Endodermal cell (in vitro differentiated cells): ENCODE data around the gene NTSR2. TPM values are rescaled to one million over a fixed set of nuclear protein-coding genes. Genes with fewer than 3 reads are reported as not detected.

Experiments
- DNase-seq: peaks from one replicate; pipeline ENCODE4 v3.0.0-alpha.2; 2017
- H3K27ac ChIP-seq: 2 replicates; pipeline ENCODE4 v1.5.1; 2013; ENCODE audit warnings: mild to moderate bottlenecking, low read depth, low read length, moderate library complexity
- H3K27me3 ChIP-seq: 2 replicates; pipeline ENCODE4 v1.6.1; 2013; ENCODE audit warnings: mild to moderate bottlenecking, low read length, moderate library complexity; ENCODE audit not compliant: insufficient read depth, control insufficient read depth, poor library complexity, severe bottlenecking
- H3K36me3 ChIP-seq: 2 replicates; pipeline ENCODE4 v1.7.0; 2013; ENCODE audit warnings: mild to moderate bottlenecking, low read length, moderate library complexity; ENCODE audit not compliant: control insufficient read depth, insufficient read depth
- H3K4me1 ChIP-seq: one replicate; pipeline ENCODE4 v1.7.0; 2013; ENCODE audit warnings: low read length; ENCODE audit not compliant: control insufficient read depth, insufficient read depth
- H3K4me3 ChIP-seq: 2 replicates; pipeline ENCODE4 v1.5.1; 2013; ENCODE audit warnings: mild to moderate bottlenecking, low read length, moderate library complexity
- H3K9ac ChIP-seq: 2 replicates; pipeline ENCODE4 v1.6.1; 2013; ENCODE audit warnings: mild to moderate bottlenecking, low read length, moderate library complexity; ENCODE audit not compliant: poor library complexity, severe bottlenecking; ENCODE audit errors: extremely low read depth
- H3K9me3 ChIP-seq: 2 replicates; pipeline ENCODE4 v1.6.1; 2013; ENCODE audit warnings: mild to moderate bottlenecking, low read length, moderate library complexity; ENCODE audit not compliant: control insufficient read depth
- H3K27ac Mint-ChIP-seq: 2 replicates; pipeline ENCODE4 v1.8.0; 2020; ENCODE audit warnings: mixed read lengths
- H3K27me3 Mint-ChIP-seq: 2 replicates; pipeline ENCODE4 v1.8.0; 2021; ENCODE audit warnings: mild to moderate bottlenecking, mixed read lengths; ENCODE audit not compliant: insufficient read depth
- H3K36me3 Mint-ChIP-seq: 2 replicates; pipeline ENCODE4 v1.8.0; 2020; ENCODE audit warnings: low read depth, mixed read lengths
- H3K4me1 Mint-ChIP-seq: 2 replicates; pipeline ENCODE4 v1.8.0; 2020; ENCODE audit warnings: mixed read lengths
- H3K4me3 Mint-ChIP-seq: 2 replicates; pipeline ENCODE4 v1.8.0; 2020; ENCODE audit warnings: mild to moderate bottlenecking, moderate library complexity, mixed read lengths
- H3K9me3 Mint-ChIP-seq: 2 replicates; pipeline ENCODE4 v1.8.0; 2020; ENCODE audit warnings: mild to moderate bottlenecking, mixed read lengths
- CTCF ChIP-seq: fragments of 200-600 bp; sonication (generic); conservative IDR thresholded peaks from 2 replicates; pipeline ENCODE4 v1.5.0; 2021; ENCODE audit warnings: antibody characterized with exemption, mild to moderate bottlenecking
- WGBS, 2 experiments: methylation state at CpG; one replicate each; pipeline versions ENCODE4 v1.1.5 to v1.1.7; 2013; ENCODE audit warnings: missing lambda C conversion rate in 2 of 2, mixed read lengths in 1 of 2; ENCODE audit not compliant: insufficient coverage in 1 of 2, insufficient read length in 1 of 2; 5-methylcytosine and 5-hydroxymethylcytosine counted together
- total RNA-seq, 2 donors: library from RNA; stranded (reverse); fragmentation: NEBNext Ultra II Directional in 1 of 2; extraction: Animal tissue kit (Norgen Biotek cat#: 25700) in 1 of 2; gene quantifications; 2 replicates in 1 of 2; 3 replicates in 1 of 2; pipeline ENCODE4 v1.2.1, GENCODE V29; 2021

The NTSR2 gene
- total RNA-seq, 2 donors from 2014 or later, result not detected

GRCh38 chr2:11701751-11702301 lies 31.8 kb upstream of the NTSR2 start:
- Histone ChIP-seq H3K36me3 (no peaks in the 10 kb centered on the region), H3K27me3 (no peaks in the 10 kb centered on the region), H3K4me1 (no peaks in the 10 kb centered on the region), H3K9ac (no peak overlapping the region), H3K4me3 (no peak overlapping the region), H3K9me3 (no peaks in the 10 kb centered on the region), H3K27ac (no peak overlapping the region)
- peaks cover 7% of the 10 kb centered on the region for H3K9me3 Mint-ChIP-seq
- no peak overlapping the region for H3K27ac Mint-ChIP-seq
- WGBS, 2 experiments, result 90 to 93% methylated on average over 11 to 14 of the region's 14 CpGs
- peaks cover 1% of the 10 kb centered on the region for H3K4me1 Mint-ChIP-seq
- no peak overlapping the region for H3K4me3 Mint-ChIP-seq
- TF ChIP-seq CTCF, result peak; percentile 15
- H3K36me3 Mint-ChIP-seq, result no peaks in the 10 kb centered on the region
- DNase-seq, result no peak
- no peaks in the 10 kb centered on the region for H3K27me3 Mint-ChIP-seq

- no peaks in the 10 kb centered on the region for H3K4me1 ChIP-seq
- Mint-ChIP-seq H3K4me1 (peaks cover 1% of the 10 kb centered on the region), H3K27me3 (no peaks in the 10 kb centered on the region), H3K36me3 (no peaks in the 10 kb centered on the region), H3K27ac (no peak overlapping the region), H3K4me3 (no peak overlapping the region), H3K9me3 (peaks cover 7% of the 10 kb centered on the region)
- no peak for TF ChIP-seq CTCF
- no peak for DNase-seq
- no peak overlapping the region for H3K9ac ChIP-seq
- H3K9me3 ChIP-seq, result no peaks in the 10 kb centered on the region
- WGBS, 2 experiments, result 82 to 85% methylated on average over 3 to 5 of the region's 5 CpGs
- H3K27ac ChIP-seq, result no peak overlapping the region
- H3K36me3 ChIP-seq, result no peaks in the 10 kb centered on the region
- no peak overlapping the region for H3K4me3 ChIP-seq
- H3K27me3 ChIP-seq, result no peaks in the 10 kb centered on the region
Observed at GRCh38 chr2:11701206-11701605, 31.2 kb upstream of the NTSR2 start.

GRCh38 chr2:11699686-11700670 lies 30.0 kb upstream of the NTSR2 start:
- no peaks in the 10 kb centered on the region for H3K27me3 ChIP-seq
- H3K9me3 ChIP-seq, result no peaks in the 10 kb centered on the region
- no peak for TF ChIP-seq CTCF
- no peaks in the 10 kb centered on the region for H3K27me3 Mint-ChIP-seq
- no peaks in the 10 kb centered on the region for H3K36me3 ChIP-seq
- H3K9me3 Mint-ChIP-seq, result no peaks in the 10 kb centered on the region
- no peak for DNase-seq
- peaks cover 1% of the 10 kb centered on the region for H3K4me1 Mint-ChIP-seq
- 84% methylated on average over 9 of the region's 9 CpGs; no CpG with 5 or more reads in 1 of the 2 experiments for WGBS, 2 experiments
- H3K27ac Mint-ChIP-seq, result no peak overlapping the region
- H3K9ac ChIP-seq, result no peak overlapping the region
- no peak overlapping the region for H3K4me3 ChIP-seq
- H3K36me3 Mint-ChIP-seq, result no peaks in the 10 kb centered on the region
- no peak overlapping the region for H3K4me3 Mint-ChIP-seq
- no peak overlapping the region for H3K27ac ChIP-seq
- no peaks in the 10 kb centered on the region for H3K4me1 ChIP-seq
